GM21390 (cell line): ENCODE data around the gene ARHGEF3.

ENCODE experiments used
- ATAC-seq: cut with Tn5 transposase; IDR thresholded peaks from one replicate; pipeline ENCODE4 v1.9.1; 2021; ENCODE audit not compliant: unreplicated experiment

The ARHGEF3 gene

DNA sequence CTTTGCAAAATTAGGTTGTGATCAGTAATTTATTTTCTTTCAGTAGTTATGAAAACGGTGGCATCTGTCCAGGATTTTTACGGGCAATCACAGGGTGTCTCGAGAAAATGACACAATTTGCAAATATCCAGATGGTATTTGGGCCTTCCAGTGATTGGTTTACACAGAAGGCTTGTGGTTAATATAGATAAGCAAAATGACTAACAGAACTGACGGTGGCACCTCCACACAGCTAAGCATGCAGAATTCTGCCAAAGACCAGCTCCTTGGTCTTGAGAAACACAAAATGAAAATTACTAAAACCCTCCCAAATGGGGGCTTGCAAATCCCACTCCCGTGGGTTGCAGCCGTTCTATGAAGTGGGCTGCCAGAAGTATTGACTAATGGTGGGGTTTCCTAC is 5.5 kb downstream of the ARHGEF3 start:
- no peak for ATAC-seq

DNA sequence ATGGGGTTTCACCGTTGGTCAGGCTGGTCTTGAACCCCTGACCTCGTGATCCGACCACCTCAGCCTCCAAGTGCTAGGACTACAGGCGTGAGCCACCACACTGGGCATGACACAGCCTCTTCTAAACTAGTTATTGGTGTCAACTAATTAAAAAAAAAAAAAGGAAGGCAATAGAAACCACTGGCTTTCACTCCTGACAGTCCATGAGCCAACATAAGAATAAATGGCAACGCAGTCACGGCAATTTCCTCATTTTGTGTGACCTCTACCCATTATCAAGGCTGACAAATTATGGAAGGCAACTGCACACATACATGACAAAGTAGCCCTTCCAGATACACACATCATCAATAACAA is 5.9 kb downstream of the ARHGEF3 start:
- ATAC-seq = no peak

DNA sequence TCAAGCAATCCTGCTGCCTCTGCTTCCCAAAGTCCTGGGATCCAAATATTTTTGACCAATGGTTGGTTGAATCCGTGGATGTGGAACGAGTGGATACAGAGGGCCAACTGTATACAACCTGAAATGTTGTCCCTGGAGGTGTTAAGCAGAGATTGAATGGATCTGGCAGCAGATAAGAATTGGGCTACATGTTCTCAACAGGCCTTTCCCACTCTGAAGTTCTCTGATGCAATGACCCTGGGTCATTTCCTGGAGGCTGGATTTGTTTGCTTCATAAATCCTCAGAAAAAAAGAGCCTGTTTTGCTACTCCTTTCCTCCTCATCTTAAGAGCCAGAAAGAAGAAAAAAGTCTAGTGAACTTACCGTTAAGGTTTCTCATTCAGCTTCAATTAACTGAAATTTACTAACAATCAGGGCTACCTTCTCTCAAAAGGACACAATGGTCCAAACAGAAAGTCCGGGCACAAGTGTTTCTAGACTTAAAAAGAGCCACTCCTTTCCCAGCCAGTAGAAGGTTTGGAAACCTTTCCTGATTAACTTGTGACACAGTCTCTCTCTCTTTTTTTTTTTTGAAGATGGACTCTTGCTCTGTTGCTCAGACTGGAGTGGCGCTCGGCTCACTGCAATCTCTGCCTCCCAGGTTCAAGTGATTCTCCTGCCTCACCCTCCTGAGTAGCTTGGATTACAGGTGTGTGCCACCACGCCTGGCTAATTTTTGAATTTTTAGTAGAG is 6.5 kb downstream of the ARHGEF3 start:
- no peak for ATAC-seq

DNA sequence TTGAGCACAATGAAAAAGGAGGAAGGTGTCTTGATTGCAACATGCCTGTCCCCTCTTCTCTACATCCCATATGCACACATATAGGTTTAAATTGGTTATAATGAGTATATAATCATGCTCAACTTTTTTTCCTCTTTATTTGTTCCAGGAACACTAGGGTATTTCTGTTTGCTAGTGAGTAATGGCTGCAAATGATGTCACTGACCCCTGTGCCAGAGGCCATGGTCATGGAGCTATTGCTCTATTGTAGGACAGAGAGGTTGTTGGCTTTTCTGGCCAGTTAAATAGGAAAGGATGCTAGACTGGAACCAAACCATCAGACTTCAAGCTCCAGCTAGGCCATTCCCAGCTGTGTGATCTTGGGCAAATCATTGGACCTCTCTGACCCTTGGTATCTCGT is 9.6 kb downstream of the ARHGEF3 start:
- no peak for ATAC-seq

DNA sequence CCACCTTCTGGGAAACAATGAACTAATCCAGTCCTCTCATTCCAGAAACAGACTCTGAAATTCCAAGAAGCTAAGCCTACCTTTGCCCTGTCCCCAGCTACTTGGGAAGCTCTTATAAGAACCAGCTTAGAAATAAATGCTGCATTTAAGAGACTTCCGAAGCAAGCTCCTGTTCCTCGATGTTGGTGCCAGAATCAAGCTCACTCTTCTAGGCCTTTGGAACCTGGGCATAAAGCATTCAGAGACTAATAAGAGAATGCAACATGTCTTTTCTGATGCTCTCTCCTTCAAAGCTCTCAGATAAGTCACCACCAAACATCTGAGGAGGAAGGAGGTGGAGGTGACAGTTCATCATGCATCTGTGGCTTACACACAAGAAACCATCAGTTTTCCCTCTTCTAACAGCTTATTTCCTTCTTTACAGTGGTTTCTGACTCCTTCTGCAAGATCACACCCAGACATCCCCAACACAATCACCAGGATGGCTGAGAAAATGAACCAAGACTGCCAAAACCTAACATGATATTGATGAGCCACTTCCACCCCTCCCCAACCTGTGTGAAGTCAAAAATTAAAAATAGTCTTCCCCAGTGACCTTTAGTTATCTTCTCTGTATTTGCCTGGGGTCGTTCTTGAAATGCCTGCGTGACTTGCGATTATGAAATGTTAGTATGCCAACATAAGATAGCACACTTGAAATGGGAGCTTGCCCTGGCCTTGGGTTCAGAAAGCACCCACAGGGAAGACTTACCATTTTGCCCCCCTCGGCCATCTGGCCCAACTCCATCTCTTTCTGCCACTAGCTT is 11.5 kb downstream of the ARHGEF3 start:
- ATAC-seq = no peak

DNA sequence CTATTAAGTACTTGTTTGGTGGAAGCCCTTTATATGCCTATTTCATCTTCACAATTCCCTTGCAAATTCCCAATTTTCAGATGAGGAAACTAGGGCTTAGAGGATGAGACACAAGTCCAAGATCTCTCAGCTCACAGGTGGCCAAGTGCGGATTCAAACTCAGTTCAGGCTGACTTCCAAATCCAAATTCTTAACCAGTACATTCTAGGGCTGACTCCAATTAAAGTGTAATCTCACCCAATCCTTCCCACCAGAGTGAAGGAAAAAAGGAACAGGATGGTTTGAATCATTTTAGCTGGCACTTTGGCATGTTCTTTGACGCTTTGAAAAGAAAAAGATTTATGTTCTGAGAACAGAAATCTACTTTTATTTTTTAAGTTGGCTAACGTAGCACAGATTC is 12.7 kb downstream of the ARHGEF3 start:
- no peak for ATAC-seq

DNA sequence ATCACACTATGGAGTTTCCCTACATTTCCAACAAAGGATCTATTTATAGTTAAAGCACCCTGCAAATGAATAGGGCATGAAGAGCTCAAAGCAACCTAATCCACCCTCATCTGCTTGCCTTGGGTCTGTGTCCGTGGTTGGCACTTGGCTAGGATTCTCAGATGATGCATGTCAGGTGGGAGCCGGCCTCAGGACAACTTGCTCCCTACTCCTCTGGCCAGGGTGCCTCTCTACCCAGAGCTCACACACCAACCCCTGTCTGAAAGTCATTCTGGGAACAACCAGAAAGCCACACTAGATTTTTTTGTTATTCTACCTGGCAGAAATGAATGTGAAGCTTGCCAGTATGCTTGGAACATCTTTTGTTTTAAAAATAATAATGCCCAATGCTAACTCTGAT is 13.2 kb downstream of the ARHGEF3 start:
- no peak for ATAC-seq

DNA sequence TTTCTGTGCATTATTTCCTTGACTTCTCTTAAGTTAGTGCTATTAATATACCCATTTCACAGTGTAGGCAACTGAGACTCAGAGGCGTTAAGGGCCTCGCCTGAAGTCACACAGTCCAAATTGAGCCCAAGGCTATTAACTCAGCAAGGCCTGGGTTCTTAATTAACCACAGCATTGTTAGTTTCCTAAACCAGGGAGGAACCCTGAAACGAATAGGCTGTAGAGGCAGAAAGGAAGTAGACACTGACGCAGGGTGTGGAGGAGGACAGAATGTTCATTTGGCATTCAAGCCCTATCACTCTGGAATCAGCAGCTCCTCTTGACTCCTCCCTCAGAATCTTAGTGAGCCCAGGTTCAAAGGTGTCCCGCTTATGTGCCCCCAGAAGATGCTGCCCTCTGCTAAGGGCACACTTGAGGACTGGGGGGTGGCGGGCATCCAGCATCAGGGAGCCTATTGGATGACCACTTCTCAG is 13.9 kb downstream of the ARHGEF3 start:
- ATAC-seq = no peak

DNA sequence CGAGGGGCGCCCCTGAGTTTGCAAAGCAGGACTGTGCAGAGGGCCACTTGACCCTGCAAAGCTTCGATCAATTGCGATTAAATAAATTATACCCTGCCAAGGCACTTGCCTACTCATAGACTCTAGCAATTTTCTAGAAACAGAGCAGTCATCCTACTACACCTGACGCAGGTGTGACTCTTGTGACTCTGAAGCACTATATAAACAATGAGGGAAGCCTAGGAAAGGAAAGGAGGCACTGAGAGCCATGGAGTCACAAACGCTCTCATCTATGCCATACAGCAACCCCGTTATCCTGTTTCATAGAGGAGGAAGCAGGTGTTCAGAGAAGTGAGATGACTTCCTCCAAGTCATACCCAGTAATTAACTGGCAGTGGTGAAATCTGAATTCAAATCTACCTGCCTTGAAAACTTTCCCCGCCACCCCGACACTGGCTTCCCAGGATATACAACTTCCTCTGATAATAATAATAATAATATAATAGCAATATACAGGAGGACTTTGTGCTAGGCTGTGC is 14.4 kb downstream of the ARHGEF3 start:
- no peak for ATAC-seq

DNA sequence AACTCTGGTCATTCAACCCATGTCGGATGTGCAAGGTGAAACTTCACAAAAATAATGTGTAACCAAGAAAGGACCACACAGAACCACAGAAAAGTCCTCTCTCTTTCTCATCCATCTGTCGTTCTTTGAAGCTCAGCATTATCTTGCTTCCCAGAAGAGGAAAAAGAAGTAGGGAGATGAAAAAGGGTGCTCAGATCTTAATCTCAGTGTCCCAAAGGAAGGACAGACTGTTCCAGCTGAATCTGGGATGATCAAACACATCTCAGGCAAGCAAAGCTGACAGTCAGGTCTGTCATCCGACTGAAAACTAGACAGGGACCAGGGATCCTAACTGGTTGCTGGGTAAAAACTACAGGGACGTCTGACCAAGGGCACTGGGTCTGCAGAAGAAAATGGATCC is 16.2 kb downstream of the ARHGEF3 start:
- ATAC-seq = no peak

DNA sequence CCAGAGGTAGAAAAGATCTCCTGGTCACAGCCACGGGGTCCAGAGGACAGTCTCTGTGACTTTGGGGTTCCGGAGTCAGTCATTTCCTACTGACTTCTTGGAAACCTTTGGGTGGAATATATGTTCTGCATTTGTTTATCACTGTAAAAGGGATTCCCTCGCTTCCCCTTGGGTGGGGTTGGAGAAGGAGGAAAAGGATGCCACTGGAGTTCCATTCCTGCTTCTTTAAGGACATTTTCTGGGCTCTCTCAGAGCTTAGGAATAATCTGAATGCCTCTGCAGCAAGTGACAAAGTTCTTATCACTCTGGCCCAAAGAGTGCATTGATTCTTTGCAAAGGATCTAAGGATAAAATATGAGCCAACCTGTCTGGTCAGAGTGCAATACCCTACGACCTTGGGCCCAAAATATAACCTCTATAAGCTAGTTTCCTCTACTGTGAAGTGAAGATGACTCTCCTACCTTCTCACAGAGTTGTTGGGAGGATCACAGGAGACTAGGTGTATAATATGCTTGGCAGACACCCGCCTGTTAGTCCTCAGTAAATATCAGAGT is 17.2 kb downstream of the ARHGEF3 start:
- ATAC-seq = no peak

DNA sequence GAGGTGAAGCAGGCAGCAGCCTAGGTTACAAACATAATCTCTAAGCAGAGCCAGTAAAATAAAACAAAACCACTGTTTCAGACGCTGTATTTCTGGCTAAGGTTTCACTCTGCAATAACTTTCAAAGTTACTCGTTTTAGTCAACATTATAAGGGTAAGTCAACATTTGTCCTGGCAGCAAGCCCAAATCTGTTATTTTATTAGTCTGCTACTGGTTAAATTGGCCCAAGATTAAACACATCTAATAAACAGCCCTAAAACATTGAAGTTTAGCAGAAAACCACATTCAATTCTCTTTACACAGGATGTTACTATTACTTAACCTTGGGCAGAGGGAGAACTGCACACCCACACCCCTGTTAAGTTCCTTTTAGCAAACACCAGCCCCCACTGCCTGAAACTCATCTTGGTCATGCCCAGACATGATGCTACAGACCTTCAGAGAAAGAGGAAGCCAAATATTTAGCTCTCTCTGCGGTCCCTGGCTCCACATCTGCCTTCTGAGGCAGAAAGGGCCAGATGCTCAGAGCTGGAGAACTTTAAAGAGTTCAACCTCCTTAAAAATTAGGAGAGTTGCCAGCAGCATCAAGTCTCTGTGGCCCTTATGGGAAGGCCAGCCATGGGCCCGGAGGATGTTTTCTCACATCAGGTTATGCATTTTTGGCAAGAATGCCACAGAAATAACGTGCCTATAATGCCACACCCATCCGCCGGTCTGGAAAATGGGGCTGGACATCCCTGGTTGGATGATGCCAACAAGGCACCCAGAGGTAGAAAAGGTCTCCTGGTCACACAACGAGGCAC is 17.9 kb downstream of the ARHGEF3 start:
- ATAC-seq = peak; percentile 97

DNA sequence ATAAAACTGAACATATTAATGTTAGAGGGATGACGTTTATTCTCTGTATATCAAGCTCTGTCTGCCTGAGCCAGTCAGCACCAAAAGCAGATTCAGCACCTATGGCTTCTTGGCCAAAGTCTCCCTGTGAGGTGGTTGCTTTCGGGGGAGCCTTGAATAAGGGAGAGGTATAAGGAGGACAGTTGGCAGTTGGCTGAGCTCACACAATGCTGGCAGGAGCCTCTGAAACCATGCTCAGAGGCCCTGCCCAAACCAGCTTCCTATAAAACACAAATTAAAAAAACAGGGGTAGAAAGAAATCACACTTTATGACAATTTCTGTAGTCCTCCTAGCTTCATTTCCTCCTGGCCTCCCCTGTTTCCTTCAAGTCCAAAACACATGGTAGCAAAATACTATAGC is 18.8 kb downstream of the ARHGEF3 start:
- no peak for ATAC-seq

DNA sequence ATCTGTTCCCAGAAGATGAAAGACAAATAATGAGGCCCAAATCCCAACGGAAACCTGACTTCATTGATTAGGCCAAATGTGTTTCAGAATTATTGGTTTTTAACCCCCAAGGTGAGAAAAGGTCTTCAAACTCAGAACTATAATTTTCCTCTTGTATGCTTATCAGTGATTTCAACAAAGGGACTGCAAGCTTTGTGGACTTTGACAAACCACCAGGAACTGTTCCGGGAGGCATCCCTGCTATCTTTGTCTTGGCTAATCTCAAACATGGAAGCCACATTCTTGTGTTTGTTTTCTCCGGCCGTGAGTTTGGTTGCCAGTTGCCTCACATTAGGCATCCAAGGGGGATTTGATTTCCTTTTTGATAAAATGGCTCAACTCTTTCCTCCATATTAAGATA is 19.5 kb downstream of the ARHGEF3 start:
- ATAC-seq = no peak

DNA sequence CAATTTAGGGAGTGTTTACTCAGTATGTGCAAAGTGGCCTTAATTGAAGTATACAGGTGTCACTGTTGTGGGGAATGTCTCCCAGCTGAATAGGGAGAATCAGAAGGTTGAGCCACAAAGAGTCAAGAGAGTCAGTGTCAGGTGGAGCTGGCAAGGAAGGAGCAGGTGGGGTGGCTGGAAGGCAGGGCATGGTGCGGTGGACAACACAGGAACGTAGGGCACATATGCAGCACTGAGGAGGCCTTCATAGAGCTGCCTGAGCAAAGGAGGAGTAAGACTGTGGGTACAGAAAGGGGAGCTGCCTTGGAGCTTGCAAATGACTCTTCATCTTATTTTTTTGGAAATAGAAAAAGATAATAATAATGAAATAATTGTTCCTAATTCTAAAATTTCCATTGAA is 20.0 kb downstream of the ARHGEF3 start:
- no peak for ATAC-seq

DNA sequence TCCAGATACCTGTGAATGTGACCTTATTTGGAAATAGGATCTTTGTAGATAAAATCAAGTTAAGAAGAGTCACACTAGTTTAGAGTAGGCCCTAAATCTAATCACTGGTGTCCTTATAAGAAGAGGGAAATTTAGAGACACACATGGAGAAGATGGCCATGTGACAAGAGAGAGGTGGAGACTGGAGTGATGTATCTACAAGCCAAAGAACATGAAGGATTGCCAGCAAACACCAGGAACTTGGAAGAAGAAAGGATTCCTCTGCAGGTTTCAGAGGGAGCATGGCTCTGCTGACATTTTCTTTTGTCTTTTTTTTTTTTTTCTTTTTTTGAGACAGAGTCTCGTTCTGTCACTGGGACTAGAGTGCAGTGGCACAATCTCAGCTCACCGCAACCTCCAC is 20.8 kb downstream of the ARHGEF3 start:
- ATAC-seq = no peak

DNA sequence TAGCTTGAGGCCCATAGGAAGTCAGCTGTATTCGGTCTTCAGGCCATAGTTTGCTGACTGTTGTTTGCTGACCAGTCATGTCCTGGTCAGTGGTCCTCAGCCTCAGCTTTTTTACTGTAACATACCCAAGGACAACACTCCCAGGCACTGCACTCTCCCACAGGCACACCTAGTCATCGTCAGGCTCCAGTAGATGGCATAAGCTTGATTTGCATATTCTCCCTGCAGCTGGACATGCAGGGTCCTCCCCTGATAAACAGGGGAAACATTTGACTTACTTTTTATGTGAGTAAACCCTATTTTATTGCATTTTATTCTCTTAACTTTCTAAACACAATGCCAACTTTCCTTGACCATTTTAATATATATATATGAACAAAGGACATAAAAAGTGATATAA is 22.9 kb downstream of the ARHGEF3 start:
- no peak for ATAC-seq

DNA sequence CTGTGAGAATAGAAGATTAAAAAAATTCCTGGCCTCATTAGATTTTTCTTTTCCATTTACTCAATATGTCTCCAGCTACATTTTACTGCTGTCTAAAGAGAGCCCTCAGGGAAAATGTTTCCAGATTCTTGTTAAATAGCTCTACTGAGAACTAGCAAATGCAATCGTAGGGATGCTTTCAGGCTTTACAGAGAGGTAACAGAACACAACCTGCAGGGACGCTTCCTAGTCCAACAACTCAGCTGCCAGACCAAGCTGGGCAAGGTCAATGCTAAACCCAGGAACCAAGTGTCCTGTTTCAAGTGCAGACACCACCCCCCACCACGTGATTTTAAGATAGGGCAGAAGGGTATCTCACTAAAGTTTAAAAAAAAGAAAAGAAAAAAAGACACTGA is 25.2 kb downstream of the ARHGEF3 start:
- no peak for ATAC-seq

DNA sequence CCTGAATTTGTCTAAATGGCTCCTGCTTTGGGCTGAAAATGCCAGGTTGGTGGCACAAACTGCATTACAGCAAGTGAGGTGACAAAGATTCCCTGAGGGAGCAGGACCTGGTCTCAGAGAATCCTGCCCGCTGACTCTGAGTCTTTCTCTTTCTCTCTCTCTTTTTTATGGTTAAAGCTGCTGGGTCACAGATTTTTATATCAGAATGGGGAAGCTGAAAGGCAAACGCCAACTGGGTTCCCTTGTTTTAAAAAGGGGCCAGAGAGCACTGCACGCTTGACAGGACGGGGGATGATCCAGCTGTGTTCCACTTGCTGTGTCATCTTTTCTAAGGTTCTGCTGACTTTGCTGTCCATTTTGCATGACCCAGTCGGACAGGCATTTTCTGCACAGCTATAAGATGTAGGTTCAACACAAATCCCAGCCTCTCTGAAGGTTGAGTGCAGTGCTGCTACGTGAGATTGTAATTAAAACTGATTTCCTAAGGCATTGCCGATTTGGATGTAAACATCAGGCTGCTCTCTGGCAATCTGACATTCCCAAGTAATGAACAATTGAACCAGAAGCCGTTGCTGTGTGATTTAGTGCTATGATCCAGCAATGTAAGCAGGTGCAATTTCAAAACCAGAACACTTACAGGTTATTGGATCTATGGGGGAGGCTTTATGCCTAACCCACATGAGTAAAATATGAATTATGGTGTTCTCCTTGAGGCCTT is 25.8 kb downstream of the ARHGEF3 start:
- ATAC-seq = no peak

DNA sequence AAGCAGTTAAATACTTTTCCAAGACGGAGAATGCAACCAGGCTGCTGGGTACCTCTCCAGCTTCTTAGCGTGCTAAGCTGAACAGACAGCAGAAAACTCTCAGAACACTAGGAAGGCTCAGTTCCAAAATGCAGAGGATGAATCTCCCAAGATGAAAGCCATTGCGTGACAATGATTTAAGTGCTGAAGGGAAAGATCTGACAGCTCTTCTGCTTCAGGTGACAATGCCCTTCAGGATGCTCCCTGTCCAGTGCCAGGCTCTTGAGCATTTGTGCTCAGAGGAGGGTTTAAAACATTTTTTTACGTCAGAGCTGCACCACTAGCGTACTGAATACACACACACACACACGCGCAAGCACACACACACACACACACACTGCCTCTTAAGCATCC is 26.3 kb downstream of the ARHGEF3 start:
- ATAC-seq = no peak

DNA sequence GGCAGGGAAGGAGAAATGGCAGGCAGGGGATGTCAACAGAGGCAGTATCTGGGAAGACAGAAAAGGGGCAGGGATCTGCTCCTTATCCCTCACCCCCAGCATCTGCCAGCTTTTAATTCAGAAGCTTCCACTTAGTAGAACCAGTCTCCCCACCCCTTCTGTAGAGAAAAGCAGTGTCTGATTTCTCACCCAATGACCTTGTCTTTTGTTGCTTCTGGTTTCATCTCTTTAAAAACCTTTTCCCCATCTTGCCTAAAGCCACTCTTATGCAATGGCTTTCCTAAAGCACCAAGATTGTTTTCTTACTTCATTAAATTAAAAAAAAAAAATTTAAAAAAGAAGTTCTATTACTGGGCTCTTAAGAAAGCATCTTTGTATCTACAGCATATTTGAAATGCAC is 27.8 kb downstream of the ARHGEF3 start:
- no peak for ATAC-seq
